NCI-H2227 (cell line): Measurements from ENCODE around the gene INPP4A.

Experiments
- DNase-seq: peaks from one replicate; lab custom pipeline; 2025; ENCODE audit not compliant: unreplicated experiment; lab: John Stamatoyannopoulos, UW

INPP4A gene

GRCh38 chr2:98436734-98437133, 7.9 kb upstream of the INPP4A start:
- no peak for DNase-seq

- no peak for DNase-seq
Observed at GRCh38 chr2:98438190-98439133, 6.2 kb upstream of the INPP4A start.

GRCh38 chr2:98441706-98442450, 2.8 kb upstream of the INPP4A start:
- DNase-seq = no peak

GRCh38 chr2:98442488-98442887, 2.2 kb upstream of the INPP4A start:
- no peak for DNase-seq

GRCh38 chr2:98445177-98445682, 572 bp downstream of the INPP4A start:
- DNase-seq = peak; percentile 61

- peak; percentile 28 for DNase-seq
Observed at GRCh38 chr2:98445683-98446581, 1.3 kb downstream of the INPP4A start.

GRCh38 chr2:98446850-98447249, 2.2 kb downstream of the INPP4A start:
- DNase-seq = no peak

GRCh38 chr2:98448441-98449145, 3.9 kb downstream of the INPP4A start:
- no peak for DNase-seq

GRCh38 chr2:98452396-98453027, 7.9 kb downstream of the INPP4A start:
- DNase-seq = no peak

GRCh38 chr2:98453083-98453482, 8.4 kb downstream of the INPP4A start:
- DNase-seq = no peak

GRCh38 chr2:98453531-98453930, 8.9 kb downstream of the INPP4A start:
- DNase-seq = no peak

- DNase-seq = no peak
Observed at GRCh38 chr2:98454073-98454472, 9.4 kb downstream of the INPP4A start.

GRCh38 chr2:98454500-98455235, 10.0 kb downstream of the INPP4A start:
- DNase-seq = no peak

- no peak for DNase-seq
Observed at GRCh38 chr2:98455494-98455976, 10.9 kb downstream of the INPP4A start.

GRCh38 chr2:98457045-98457696, 12.5 kb downstream of the INPP4A start:
- no peak for DNase-seq

- DNase-seq = no peak
Observed at GRCh38 chr2:98458207-98458606, 13.5 kb downstream of the INPP4A start.

GRCh38 chr2:98458667-98459380, 14.2 kb downstream of the INPP4A start:
- DNase-seq = no peak
